Amygdala (tissue), 56 donors: ENCODE data around the gene TJP2.

ENCODE experiments used
- DNase-seq, 56 donors: peaks; one replicate each; lab custom pipeline; 2025; lab: John Stamatoyannopoulos, UW

The TJP2 gene

GRCh38 chr9:69319324-69320025 is 145.4 kb downstream of the TJP2 start:
- no peak for DNase-seq

GRCh38 chr9:69322256-69322655 is 148.2 kb downstream of the TJP2 start:
- DNase-seq, result no peak

- DNase-seq, result no peak
Observed at GRCh38 chr9:69323861-69324260, 149.8 kb downstream of the TJP2 start.
